ENCODE measurements around the gene DISP3. TPM values are rescaled to one million over a fixed set of nuclear protein-coding genes. Genes with fewer than 3 reads are reported as not detected.

Gene DISP3
- polyA plus RNA-seq, 3 donors: 0.01 TPM; not detected in 2

DNA sequence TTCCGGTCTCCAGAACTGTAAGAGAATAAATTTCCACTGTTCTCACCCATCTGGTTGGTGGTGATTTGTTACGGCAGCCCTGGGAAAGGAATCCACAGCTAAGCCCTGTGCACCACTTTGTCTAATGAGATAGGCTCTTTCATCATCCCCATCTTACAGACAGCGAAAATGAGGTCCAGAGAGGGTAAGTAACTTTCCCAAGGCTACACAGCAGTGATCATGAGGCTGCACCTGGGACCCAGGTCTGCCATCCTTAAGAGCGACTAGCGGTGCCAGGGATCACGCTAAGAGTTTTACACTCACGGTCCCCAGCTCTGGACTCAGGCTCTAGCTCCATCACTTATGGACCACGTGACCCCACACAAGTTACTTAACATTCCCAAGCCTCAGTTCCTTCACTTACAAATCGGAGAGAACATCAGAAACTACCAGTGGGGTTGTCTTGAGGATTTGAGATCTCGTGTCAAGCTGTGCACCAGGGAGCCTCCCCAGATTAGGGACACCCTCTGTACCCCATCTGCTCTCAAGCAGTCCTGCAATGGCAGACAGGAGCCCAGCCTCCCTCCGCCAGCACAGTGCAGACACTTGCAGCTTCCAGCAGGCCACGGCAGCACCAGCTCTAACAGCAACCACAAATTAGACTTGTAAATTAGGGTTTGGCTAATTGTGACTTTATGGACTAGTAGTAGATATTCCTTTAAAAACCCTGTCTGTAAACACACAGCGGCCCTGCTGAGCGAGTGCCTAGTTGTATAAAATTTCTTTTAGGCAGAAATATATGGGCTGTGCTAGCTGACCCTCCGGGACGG is 87.3 kb downstream of the DISP3 start:
- H3K4me3 ChIP-seq (replicated peaks in 1 of 3; ENCODE audit: low read depth in 2 of 3, low read length in 3 of 3): no peak overlapping the region
- H2AFZ ChIP-seq (ENCODE audit: insufficient read depth, low read depth, low read length, poor library complexity, severe bottlenecking): no peak overlapping the region
- H3K27me3 ChIP-seq (ENCODE audit: control insufficient read depth in 2 of 2, insufficient read depth in 2 of 2, low read length in 2 of 2): no peaks in the 10 kb centered on the region
- DNase-seq: no peak
- H3K9me3 ChIP-seq (replicated peaks in 1 of 2; ENCODE audit: control insufficient read depth in 1 of 2, insufficient read depth in 1 of 2, low read length in 2 of 2): no peaks in the 10 kb centered on the region
- no peak overlapping the region for H3K4me2 ChIP-seq (replicated peaks; ENCODE audit: extremely low read depth, low read length, poor library complexity, severe bottlenecking)
- peaks cover 4% of the 10 kb centered on the region for H3K4me1 Mint-ChIP-seq
- no peak overlapping the region for H3K9ac ChIP-seq (ENCODE audit: insufficient read depth, low read length, poor library complexity, severe bottlenecking)
- no peaks in the 10 kb centered on the region for H3K36me3 Mint-ChIP-seq
- no peaks in the 10 kb centered on the region for H3K4me1 ChIP-seq (ENCODE audit: control insufficient read depth in 1 of 2, insufficient read depth in 2 of 2, low read length in 2 of 2)
- H3K27ac Mint-ChIP-seq: no peak overlapping the region
- no peaks in the 10 kb centered on the region for H4K20me1 ChIP-seq (ENCODE audit: insufficient read depth, low read length)
- peaks cover 2 to 10% (median 5%) of the 10 kb centered on the region in 3 donors for H3K27me3 Mint-ChIP-seq (ENCODE audit: low read depth in 3 of 3)
- TF ChIP-seq, protein P1, sequence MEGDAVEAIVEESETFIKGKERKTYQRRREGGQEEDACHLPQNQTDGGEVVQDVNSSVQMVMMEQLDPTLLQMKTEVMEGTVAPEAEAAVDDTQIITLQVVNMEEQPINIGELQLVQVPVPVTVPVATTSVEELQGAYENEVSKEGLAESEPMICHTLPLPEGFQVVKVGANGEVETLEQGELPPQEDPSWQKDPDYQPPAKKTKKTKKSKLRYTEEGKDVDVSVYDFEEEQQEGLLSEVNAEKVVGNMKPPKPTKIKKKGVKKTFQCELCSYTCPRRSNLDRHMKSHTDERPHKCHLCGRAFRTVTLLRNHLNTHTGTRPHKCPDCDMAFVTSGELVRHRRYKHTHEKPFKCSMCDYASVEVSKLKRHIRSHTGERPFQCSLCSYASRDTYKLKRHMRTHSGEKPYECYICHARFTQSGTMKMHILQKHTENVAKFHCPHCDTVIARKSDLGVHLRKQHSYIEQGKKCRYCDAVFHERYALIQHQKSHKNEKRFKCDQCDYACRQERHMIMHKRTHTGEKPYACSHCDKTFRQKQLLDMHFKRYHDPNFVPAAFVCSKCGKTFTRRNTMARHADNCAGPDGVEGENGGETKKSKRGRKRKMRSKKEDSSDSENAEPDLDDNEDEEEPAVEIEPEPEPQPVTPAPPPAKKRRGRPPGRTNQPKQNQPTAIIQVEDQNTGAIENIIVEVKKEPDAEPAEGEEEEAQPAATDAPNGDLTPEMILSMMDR (IDR thresholded peaks at IDR 0.05): no peak
- 95% methylated on average over 6 of the region's 16 CpGs for WGBS (ENCODE audit: insufficient coverage)
- no peak overlapping the region for H3K27ac ChIP-seq (ENCODE audit: low read depth in 1 of 2, low read length in 2 of 2)
- intact Hi-C loops (cut with micrococcal nuclease): no loop called here
- peaks cover 0 to 3% (median 0%) of the 10 kb centered on the region in 7 donors for H3K9me3 Mint-ChIP-seq
- no peaks in the 10 kb centered on the region for H3K79me2 ChIP-seq (ENCODE audit: insufficient read depth, low read length)
- H3K4me3 Mint-ChIP-seq: no peak overlapping the region
- H3K36me3 ChIP-seq (replicated peaks in 1 of 2; ENCODE audit: control insufficient read depth in 1 of 2, insufficient read depth in 2 of 2, low read length in 2 of 2): no peaks in the 10 kb centered on the region

DNA sequence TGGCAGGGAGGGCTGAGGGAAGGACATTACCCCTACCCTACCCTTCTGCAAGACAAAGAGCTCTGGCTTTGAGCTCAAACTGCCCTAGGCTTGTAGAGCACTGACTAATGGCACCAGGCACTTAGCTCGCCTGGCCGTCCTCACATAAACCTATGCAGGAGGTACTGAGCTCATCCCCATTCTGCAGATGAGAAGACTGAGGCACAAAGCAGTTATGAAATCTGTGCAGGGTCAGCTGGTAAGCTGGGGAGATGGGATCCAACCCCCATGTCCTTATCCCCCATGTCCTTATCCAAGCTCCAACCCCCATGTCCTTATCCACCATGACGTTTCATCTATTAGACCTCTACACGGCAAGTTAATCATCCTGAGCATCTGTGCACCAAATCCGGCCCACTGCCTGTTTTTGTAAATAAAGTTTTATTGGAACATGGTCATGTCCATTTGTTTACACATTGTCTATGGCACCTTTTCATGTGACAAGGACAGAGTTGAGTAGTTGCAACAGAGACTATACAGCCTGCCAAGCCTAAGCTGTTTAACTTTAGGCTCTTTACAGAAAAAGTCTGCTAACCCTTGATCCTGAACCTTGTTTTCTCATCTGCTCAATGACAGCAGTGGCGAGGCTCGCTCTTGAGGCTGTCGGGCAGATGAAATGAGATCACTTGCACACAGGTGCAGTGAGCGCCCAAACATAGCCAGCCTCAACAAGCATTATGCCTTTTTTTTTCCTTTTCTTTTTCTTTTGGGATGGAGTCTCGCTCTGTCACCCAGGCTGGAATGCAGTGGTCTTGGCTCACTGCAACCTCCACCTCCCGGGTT is 88.5 kb downstream of the DISP3 start:
- H3K4me3 Mint-ChIP-seq: no peak overlapping the region
- H3K4me2 ChIP-seq (replicated peaks; ENCODE audit: extremely low read depth, low read length, poor library complexity, severe bottlenecking): no peak overlapping the region

More for the DNA sequence above, 88.5 kb downstream of the DISP3 start:
- Histone ChIP-seq H3K27me3 (ENCODE audit: control insufficient read depth in 2 of 2, insufficient read depth in 2 of 2, low read length in 2 of 2) (no peaks in the 10 kb centered on the region), H3K4me1 (ENCODE audit: control insufficient read depth in 1 of 2, insufficient read depth in 2 of 2, low read length in 2 of 2) (no peaks in the 10 kb centered on the region), H3K9ac (ENCODE audit: insufficient read depth, low read length, poor library complexity, severe bottlenecking) (no peak overlapping the region), H3K27ac (ENCODE audit: low read depth in 1 of 2, low read length in 2 of 2) (no peak overlapping the region), H3K4me3 (replicated peaks in 1 of 3; ENCODE audit: low read depth in 2 of 3, low read length in 3 of 3) (no peak overlapping the region), H3K79me2 (ENCODE audit: insufficient read depth, low read length) (no peaks in the 10 kb centered on the region), H4K20me1 (ENCODE audit: insufficient read depth, low read length) (no peaks in the 10 kb centered on the region), H3K36me3 (replicated peaks in 1 of 2; ENCODE audit: control insufficient read depth in 1 of 2, insufficient read depth in 2 of 2, low read length in 2 of 2) (no peaks in the 10 kb centered on the region), H2AFZ (ENCODE audit: insufficient read depth, low read depth, low read length, poor library complexity, severe bottlenecking) (no peak overlapping the region), H3K9me3 (replicated peaks in 1 of 2; ENCODE audit: control insufficient read depth in 1 of 2, insufficient read depth in 1 of 2, low read length in 2 of 2) (no peaks in the 10 kb centered on the region)
- Mint-ChIP-seq H3K36me3 (no peaks in the 10 kb centered on the region), H3K27me3 (ENCODE audit: low read depth in 3 of 3) (peaks cover 2 to 11% (median 8%) of the 10 kb centered on the region in 3 donors), H3K4me1 (peaks cover 4% of the 10 kb centered on the region), H3K9me3 (peaks cover 0 to 3% (median 0%) of the 10 kb centered on the region in 7 donors), H3K27ac (no peak overlapping the region)
- WGBS (ENCODE audit: insufficient coverage): 100% methylated on average over 4 of the region's 11 CpGs
- intact Hi-C loops (cut with micrococcal nuclease): no loop called here
- TF ChIP-seq, protein P1 (IDR thresholded peaks at IDR 0.05): no peak
- no peak for DNase-seq
